CD4-positive, alpha-beta T cell treated with Interleukin-2 at 100 ng/mL for 4 hours (primary cell): ENCODE data around the gene MYLK3.
"Not testable (repeated sequence)": the region's sequence is repeated elsewhere in the genome, so short reads cannot be mapped to it uniquely, and the experiment has no call there.

Experiments used
- DNase-seq: peaks from one replicate; pipeline ENCODE4 v3.0.0-alpha.2; 2020; ENCODE audit warnings: low spot score

Gene MYLK3

DNA sequence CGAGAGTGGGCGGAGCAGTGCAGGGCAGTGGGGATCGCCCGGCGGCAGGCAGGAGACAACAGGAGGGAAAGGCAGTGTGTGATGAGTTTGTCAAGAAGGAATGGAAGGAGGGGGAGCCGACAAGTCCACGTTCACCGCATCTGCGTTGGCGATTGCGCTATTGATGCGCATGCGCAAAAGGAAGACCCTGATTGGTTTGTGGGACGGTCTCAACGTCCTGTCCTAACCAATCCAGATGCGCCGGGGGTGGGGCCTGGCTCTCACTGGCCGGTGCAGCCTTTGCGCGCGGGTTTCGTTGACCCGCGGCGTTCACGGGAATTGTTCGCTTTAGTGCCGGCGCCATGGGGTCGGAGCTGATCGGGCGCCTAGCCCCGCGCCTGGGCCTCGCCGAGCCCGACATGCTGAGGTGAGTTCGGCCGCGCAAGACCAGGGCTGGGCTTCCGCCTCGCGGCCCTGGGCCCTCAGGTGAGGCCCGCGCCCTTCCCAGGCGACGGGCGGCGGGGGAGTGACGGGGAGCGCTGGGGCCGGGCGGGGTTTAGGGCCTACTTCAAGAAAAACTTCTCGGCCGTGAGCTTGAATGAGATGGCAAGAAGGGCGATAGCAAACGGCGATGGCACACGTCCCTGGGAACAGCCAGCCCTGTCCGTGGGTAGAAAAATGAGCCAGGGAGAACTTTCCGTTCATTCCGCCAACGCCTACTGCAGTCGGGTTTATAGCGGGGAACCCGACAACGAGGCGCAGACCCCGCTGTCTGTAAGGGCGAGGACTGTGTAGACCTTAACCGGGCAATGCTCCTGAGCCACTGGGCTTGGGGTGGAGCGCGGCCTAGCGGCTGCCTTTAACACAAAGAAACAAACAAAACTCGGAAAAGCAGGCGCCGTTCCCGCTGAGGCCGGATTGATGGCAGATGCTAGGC, 58.5 kb downstream of the MYLK3 start, which contains the start of gene ORC6:
Gene ORC6 (plus strand): TSS at position 295 of the 916 bp plus-strand sequence. CDS start 47 bp downstream, at position 342.
- peak; percentile 97 for DNase-seq

DNA sequence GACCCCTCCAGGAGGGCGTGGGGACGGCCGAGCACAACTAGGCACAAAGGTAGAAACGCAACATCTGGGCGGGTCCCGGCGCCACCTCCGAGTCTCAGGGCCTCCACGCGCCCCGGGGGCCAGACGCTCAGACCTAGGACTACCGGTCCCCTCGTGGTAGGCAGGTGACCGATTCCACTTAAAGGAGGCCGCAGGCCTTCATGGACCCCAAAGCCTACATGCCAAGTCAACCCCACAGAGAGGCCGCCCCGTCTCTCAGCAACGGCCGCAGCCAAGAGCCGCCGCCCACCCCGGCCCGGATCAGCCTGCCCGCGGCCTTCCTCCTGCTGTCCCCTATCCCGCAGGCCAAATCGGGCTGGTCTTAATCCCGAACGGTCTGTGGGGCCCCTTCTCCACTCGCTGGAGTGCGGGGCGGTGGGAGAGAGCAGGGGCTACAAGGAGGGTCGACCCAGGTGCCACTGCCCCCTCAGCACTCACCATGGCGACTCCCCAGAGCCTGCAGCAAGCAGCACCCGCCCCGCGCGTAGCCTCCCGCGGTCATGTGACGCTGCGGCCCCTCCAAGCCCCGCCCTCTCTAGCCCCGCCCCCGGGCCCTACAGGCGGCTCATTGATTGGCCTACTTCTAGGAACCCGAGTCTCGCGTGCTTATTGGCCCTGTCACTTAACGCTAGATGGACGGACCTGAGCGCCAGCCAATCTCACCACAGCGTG, 59.3 kb downstream of the MYLK3 start, which contains the start of gene VPS35:
Gene VPS35 (minus strand): TSS at position 525 of the 711 bp plus-strand sequence. CDS start 45 bp downstream, at position 480.
- DNase-seq = peak; percentile 99

DNA sequence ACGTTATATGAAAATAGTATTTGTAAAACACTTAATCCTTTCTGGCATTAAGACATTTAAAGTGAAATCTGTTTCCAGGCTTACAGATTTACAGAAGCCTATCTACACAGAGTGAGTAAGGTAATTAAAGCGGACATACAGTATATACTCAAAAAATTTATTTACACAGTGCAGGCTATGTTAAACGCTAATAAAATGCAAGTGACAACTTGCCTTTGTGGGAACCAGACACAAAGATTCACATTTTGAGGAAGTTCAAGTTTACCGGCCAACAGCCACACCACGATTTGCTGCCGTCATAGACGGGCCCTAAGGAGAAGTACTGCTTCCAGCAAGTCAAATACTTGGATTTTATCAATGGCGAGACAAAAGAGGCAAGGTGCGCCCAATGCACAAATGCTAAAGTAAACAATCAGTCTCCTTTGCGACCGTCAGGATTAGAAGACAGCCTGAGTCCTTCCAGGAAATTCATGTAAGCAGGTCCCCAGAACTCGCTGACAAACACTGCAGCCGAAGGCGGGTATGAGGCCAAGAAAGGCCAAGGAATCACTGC, 60.0 kb downstream of the MYLK3 start:
- DNase-seq = peak; percentile 75

DNA sequence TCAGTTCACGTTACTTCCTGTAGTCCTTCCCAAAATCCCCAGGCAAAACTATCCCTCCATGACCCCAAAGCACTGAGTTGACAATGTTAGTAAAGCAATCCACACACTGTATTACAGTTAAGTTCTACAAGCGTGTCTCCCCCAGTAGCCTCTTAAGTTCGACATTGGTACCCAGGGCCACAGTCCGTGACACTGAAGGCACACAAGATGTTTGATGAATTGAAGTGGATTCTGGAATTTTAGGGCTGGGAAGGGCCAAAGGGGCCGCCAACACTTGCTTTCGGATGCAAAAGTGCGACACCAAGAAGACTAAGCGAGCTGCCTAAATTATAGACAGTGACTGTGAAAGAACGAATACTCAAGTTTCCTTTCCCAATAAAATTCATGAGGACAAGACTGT, 60.7 kb downstream of the MYLK3 start:
- DNase-seq = no peak

DNA sequence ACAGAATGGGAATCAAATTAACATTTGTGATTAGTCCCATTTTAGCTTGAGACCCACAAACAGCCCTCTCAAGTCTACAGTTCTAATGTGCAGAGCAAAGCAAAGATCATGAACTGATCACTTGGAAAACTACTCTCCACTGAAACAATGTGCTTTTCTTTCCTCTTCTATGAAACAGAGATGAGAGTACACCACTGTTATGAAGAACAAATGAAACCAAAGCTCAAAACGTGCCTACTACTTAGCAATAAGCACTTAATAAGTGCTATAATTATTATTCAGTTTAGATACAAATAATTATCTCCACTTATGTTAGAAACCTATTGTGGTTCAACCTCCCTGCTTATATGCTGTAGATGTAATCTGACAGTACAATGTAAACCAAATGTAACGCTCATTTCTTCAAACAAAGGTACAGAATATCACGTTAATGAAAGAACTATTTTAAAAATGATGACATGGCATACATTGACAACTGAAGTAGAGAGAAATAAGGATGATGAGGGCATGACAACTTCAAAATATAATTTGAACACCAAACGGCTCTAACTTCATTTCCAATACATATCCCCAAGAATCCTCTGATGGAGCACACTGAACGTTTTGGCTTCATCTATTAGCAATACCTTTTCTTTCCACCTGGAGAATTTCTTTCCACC, 61.2 kb downstream of the MYLK3 start:
- DNase-seq = no peak

DNA sequence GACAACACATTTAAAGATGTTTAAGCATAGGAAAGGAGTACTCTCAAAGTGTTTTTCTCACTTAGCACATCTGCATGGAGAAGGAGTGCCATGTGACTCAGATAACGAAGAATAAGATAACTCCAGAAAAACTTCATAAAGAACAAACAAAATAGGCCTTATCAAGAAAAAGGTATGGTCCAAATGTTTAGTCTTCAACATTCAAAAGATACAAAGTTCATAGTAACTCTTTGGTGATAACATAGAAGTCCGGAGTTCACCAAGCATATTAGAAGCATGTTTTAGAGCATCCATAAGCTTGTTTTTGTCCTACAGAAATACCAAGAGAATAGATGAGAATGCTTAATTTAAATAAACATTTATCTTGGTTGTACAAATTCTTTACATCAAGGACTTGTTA, 66.3 kb downstream of the MYLK3 start:
- DNase-seq = not testable (repeated sequence)

DNA sequence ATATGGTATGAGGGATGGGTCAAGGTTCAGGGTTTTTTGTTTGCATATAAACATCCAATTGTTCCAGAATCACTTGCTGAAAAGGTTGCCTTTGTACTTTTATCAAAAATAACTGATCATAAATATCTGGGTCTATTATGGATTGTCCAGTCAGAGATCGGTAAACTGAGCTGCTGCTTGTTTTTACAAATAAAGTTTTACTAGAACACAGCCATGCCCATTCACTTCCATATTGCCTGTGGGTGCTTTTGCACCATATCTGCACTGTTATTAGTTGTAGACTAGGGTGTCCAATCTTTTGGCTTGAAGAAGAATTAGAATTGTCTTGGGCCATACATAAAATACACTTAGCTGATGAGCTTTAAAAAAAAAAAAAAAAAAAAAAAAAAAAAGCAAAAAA, 70.2 kb downstream of the MYLK3 start:
- DNase-seq = not testable (repeated sequence)

DNA sequence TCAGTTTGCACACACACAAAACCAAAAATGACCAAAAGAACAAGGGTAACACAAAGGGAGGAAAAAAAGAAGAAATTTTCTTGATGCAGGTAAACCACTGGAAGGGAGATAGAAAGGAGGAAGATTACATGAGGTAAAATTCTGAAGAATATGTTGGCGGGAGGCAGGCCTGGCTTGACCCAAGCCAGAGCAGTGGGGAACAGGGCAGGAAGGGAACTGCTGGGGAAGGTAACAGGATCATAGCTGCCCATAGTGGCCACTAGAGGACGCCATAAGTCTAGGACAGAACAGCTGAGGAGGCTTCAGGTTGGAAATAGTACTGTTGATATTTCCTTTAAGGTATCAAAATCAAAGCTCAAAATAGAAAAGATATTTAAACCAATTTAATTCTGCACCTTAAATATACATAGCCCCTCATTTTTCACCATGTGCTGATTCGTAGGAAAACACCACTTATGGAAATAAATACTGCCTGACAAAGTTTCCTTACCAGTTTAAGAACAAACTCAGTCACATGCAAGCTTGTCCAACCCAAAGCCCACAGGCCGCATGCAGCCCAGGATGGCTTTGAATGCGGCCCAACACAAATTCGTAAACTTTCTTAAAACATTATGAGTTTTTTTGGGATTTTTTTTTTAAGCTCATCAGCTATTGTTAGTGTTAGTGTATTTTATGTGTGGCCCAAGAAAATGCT, 74.7 kb downstream of the MYLK3 start:
- DNase-seq = peak; percentile 61

DNA sequence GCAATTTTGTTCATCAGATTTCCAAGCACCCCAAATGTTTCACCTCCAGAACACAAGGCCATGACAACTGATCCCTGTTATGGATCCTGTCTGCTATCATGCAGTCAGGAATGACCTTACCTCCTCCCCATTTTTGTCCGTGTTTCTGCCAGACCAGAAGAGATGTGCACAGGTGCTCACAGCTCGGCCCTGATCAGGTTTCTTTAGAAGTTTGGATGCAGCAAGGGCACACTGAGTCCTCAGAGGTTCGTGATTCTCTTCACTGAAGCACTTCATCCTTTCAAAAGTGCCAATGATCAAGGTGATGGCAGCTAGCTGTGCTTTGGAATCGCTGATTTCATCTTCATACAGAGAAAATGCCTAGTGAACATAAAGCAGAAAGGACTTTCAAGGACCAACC, 86.0 kb downstream of the MYLK3 start:
- DNase-seq = no peak

DNA sequence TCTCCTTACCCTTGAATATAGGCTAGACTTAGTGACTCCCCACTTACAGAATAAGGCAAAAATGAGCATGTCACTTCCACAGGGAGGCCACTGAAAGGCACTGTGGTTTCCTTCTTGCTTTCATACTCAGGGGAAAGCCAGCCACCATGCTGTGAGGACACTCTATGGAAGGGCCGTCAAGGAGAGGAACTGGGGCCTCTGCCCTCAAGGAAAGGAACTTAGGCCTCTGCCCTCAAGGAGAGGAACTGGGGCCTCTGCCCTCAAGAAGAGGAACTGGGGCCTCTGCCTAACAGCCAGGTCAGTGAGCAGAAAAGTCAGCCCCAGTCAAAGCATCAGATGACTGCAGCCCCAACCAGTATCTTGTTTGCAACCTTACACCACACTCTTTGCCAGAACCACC, 89.2 kb downstream of the MYLK3 start:
- peak; percentile 16 for DNase-seq
